Memory B cell (primary cell): ENCODE data around the gene SCN8A.

Experiments
- ATAC-seq: fragments of 150-1000 bp; cut with Tn5 transposase; 2 replicates; pipeline ENCODE4 v1.10.0; 2021; ENCODE audit warnings: low read depth, mild to moderate bottlenecking, moderate library complexity
- DNase-seq, 2 donors: peaks; one replicate each; pipeline ENCODE4 v3.0.0; 2022; ENCODE audit warnings: low spot score in 2 of 2
- H3K27ac Mint-ChIP-seq: one replicate; pipeline ENCODE4 v1.8.0; 2022; ENCODE audit warnings: mild to moderate bottlenecking, moderate library complexity, mixed read lengths
- H3K27me3 Mint-ChIP-seq: one replicate; pipeline ENCODE4 v1.8.0; 2022; ENCODE audit warnings: mixed read lengths
- H3K36me3 Mint-ChIP-seq: one replicate; pipeline ENCODE4 v1.8.0; 2022; ENCODE audit warnings: mild to moderate bottlenecking, mixed read lengths
- H3K4me1 Mint-ChIP-seq: one replicate; pipeline ENCODE4 v1.8.0; 2022; ENCODE audit warnings: mixed read lengths
- H3K4me3 Mint-ChIP-seq: one replicate; pipeline ENCODE4 v1.8.0; 2022; ENCODE audit warnings: mild to moderate bottlenecking, moderate library complexity, mixed read lengths
- H3K9me3 Mint-ChIP-seq: one replicate; pipeline ENCODE4 v1.8.0; 2022; ENCODE audit warnings: mixed read lengths

Gene SCN8A

DNA sequence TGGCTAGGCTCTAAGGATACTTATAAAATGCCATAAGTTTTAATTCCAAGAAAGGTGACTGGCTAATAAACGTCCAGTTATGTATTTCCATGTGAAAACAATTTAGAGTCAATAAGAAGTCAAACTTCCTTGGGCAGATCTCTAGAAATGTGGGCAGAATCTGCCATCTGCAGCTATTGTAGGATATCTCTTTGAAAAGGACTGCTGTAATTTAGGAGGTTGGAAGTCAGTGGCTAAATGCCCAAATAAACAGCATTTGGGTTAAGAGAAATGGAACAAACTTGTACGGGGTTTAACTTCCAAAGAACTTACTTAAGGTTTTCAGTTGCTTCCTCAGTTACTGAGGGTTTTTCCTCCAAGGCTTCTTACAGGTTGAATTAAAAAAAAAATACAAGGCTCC, 135.9 kb downstream of the SCN8A start:
- no peak overlapping the region for H3K27ac Mint-ChIP-seq
- no peaks in the 10 kb centered on the region for H3K36me3 Mint-ChIP-seq
- peaks cover 3% of the 10 kb centered on the region for H3K4me1 Mint-ChIP-seq
- no peaks in the 10 kb centered on the region for H3K9me3 Mint-ChIP-seq
- ATAC-seq (no peak), DNase-seq (no peak)
- peaks cover 7% of the 10 kb centered on the region for H3K27me3 Mint-ChIP-seq
- no peak overlapping the region for H3K4me3 Mint-ChIP-seq

DNA sequence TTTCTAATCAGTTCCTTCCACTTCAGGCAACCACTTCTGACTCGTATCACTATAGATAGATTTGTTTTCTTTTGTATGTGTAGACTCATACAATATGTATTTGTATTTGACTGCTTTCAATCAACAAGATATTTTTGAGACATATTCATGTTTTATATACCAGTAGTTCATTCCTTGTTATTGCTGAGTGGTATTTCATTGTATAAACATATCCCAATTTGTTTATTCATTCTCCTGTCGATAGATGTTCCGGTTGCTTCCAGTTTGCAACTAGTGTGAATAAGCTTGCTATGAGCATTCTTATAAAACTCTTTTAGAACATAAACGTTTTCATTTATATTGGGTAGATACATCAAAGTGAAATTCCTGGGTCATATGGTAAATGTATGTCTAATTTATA, 138.3 kb downstream of the SCN8A start:
- peaks cover 1% of the 10 kb centered on the region for H3K36me3 Mint-ChIP-seq
- H3K4me1 Mint-ChIP-seq = no peaks in the 10 kb centered on the region
- H3K27ac Mint-ChIP-seq = no peak overlapping the region
- ATAC-seq (no peak), DNase-seq (no peak)
- peaks cover 4% of the 10 kb centered on the region for H3K27me3 Mint-ChIP-seq
- peaks cover 6% of the 10 kb centered on the region for H3K9me3 Mint-ChIP-seq
- H3K4me3 Mint-ChIP-seq = no peak overlapping the region

DNA sequence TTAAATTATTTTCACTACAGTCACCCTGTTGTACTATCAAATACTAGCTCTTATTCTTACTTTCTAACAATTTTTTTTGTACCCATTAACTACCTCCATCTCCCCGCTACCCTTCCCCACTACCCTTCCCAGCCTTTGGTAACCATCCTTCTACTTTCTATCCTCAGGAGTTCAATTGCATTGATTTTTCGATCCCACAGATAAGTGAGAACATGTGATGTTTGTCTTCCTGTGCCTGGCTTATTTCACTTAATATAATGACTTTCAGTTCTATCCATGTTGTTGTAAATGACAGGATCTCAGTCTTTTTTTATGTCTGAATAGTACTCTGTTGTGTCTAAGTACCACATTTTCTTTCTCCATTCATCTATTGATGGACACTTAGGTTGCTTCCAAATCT, 139.7 kb downstream of the SCN8A start:
- Mint-ChIP-seq H3K4me3 (no peak overlapping the region), H3K9me3 (peaks cover 6% of the 10 kb centered on the region), H3K27ac (no peak overlapping the region), H3K4me1 (no peaks in the 10 kb centered on the region), H3K36me3 (peaks cover 1% of the 10 kb centered on the region), H3K27me3 (peaks cover 4% of the 10 kb centered on the region)
- DNase-seq (no peak), ATAC-seq (no peak)

DNA sequence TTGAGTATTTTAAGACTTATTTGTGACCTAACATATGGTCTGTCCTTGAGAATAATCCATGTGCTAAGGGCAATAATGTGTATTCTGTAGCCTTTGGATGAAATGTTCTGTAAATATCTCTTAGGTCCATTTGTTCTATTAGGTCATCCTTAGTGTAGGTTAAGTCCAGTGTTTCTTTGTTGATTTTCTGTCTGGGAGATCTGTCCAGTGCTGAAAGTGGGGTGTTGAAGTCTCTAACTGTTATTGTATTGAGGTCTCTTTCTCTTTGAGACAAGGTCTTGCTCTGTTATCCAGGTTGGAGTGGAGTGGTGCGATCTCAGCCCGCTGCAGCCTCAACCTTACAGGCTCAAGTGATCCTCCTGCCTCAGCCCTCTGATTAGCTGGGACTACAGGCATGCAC, 149.5 kb downstream of the SCN8A start:
- H3K27ac Mint-ChIP-seq = no peak overlapping the region
- H3K4me1 Mint-ChIP-seq = no peaks in the 10 kb centered on the region
- H3K4me3 Mint-ChIP-seq = no peak overlapping the region
- peaks cover 20% of the 10 kb centered on the region for H3K9me3 Mint-ChIP-seq
- peaks cover 14% of the 10 kb centered on the region for H3K27me3 Mint-ChIP-seq
- peaks cover 11% of the 10 kb centered on the region for H3K36me3 Mint-ChIP-seq
- ATAC-seq (no peak), DNase-seq (no peak)

DNA sequence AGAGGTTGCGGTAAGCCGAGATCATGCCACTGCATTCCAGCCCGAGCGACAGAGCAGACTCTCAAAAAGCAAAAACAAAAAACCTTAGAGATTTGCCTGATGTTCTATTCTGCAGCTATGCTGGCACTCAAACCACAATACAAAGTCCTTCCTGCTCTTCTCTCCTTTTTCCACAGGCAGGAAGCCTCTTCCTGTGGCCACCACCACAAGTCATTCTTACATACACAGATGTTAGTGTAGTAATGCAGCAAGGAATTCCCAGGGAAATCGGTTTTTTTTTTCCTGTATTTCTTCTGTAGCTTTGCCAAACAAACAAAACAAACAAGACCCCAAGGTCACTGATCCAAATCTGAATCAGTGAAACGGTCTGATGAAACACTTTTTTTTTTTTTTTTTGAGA, 153.2 kb downstream of the SCN8A start:
- Mint-ChIP-seq H3K36me3 (peaks cover 11% of the 10 kb centered on the region), H3K27me3 (peaks cover 18% of the 10 kb centered on the region), H3K27ac (no peak overlapping the region), H3K4me3 (no peak overlapping the region), H3K4me1 (peaks cover 2% of the 10 kb centered on the region), H3K9me3 (peaks cover 20% of the 10 kb centered on the region)
- DNase-seq (no peak), ATAC-seq (no peak)

DNA sequence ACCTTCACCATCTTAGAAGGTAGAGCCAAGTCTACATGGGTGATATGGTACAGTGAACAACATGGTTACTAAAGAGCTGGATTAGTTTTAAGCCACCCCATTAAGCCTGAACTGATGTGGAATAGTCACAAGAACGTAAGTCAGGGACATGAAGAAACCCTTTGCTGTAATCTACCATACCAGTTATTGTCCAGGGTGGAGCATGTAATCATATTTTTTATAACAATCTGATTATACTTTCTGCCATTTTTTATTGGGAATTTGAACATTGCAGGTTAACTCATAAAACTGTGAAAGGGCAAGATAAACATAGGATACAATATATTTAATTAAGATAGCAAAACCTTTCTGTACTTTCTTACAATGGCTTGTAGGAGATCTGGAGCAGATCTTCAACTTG, 153.9 kb downstream of the SCN8A start:
- ATAC-seq (no peak), DNase-seq (no peak)
- peaks cover 20% of the 10 kb centered on the region for H3K27me3 Mint-ChIP-seq
- H3K9me3 Mint-ChIP-seq = peaks cover 20% of the 10 kb centered on the region
- H3K36me3 Mint-ChIP-seq = peaks cover 11% of the 10 kb centered on the region
- H3K4me1 Mint-ChIP-seq = peaks cover 2% of the 10 kb centered on the region
- no peak overlapping the region for H3K4me3 Mint-ChIP-seq
- no peak overlapping the region for H3K27ac Mint-ChIP-seq

DNA sequence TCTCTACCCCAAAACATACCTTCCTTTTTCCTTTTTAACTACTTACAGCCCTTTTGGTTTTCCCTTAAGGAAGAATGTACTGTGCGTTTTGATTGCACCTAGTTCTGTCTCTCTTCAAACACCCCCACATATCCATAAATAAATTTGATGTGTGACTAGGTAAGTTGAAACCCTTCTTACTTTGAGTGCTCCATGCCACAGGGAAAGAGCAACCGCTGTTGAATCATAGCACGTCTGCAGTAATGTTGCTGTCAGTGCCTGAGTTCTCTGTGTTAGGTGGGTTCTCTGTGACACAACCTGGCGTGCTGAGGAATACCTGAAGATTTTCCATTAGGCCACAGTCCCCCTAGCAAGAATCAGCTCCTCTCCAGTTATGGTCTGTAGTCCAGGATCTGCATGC, 155.4 kb downstream of the SCN8A start:
- no peak overlapping the region for H3K27ac Mint-ChIP-seq
- peaks cover 2% of the 10 kb centered on the region for H3K4me1 Mint-ChIP-seq
- peaks cover 10% of the 10 kb centered on the region for H3K9me3 Mint-ChIP-seq
- peaks cover 8% of the 10 kb centered on the region for H3K36me3 Mint-ChIP-seq
- H3K27me3 Mint-ChIP-seq = peaks cover 17% of the 10 kb centered on the region
- no peak for ATAC-seq
- DNase-seq = no peak
- no peak overlapping the region for H3K4me3 Mint-ChIP-seq

DNA sequence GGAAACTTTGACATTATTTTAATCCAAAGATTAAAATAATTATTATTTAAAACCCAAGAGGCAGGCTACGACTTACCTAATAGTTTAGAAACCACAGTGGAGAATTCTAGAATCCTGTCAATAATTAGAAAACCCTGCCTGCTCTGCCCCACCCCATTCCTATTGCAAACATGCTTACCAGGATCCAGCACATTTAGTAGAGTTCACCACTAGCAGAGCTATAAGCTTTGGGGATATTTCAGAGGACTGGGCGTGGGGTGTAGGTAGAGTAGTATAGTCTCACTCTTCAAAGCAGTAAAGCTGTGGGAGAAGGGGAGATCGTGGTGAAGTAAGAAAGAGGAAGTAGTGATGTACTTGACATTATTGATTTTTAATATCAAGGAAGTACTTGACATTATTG, 157.2 kb downstream of the SCN8A start:
- peaks cover 2% of the 10 kb centered on the region for H3K4me1 Mint-ChIP-seq
- DNase-seq (no peak), ATAC-seq (no peak)
- H3K4me3 Mint-ChIP-seq = no peak overlapping the region
- no peak overlapping the region for H3K27ac Mint-ChIP-seq
- no peaks in the 10 kb centered on the region for H3K36me3 Mint-ChIP-seq
- H3K9me3 Mint-ChIP-seq = no peaks in the 10 kb centered on the region
- peaks cover 10% of the 10 kb centered on the region for H3K27me3 Mint-ChIP-seq

DNA sequence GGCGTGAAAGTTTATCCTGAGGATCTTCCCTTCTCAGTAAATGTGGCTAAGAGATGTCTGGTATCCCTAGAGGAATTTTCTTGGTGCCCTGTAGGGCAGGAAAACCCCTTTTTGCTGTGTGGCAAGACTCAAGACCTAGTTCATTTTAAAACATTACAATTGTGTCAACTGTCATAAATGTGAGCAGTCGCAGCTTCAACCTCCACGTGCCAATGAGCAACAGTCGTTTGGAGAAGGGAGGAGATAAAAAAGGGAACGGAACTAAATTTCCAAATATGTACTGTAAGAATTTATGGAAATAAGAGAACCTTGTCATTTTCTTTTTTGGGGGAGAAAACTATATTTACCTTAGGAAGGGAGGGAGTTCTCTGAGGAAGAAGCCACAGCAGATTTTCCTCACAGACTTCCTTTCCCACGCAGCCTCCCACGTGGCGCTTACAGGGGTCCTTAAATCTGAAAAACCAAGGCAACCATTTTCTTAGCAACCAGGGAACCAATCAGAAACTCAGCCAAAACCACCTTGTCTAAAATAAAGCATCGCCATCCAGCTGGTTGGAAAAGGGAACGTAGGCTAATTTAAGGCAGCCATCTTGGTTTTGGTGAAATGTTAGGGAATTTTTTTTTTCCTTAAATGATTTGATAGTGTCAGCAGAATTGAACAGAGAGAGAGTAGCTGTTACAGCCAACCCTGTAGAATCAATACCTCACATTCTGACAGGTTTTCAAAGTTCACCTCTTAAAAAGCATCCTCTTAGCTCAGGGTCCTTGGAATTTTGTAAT, 158.4 kb downstream of the SCN8A start:
- ATAC-seq (no peak), DNase-seq (no peak)
- Mint-ChIP-seq H3K27ac (no peak overlapping the region), H3K27me3 (peaks cover 10% of the 10 kb centered on the region), H3K36me3 (no peaks in the 10 kb centered on the region), H3K4me3 (no peak overlapping the region), H3K9me3 (no peaks in the 10 kb centered on the region), H3K4me1 (peaks cover 2% of the 10 kb centered on the region)

DNA sequence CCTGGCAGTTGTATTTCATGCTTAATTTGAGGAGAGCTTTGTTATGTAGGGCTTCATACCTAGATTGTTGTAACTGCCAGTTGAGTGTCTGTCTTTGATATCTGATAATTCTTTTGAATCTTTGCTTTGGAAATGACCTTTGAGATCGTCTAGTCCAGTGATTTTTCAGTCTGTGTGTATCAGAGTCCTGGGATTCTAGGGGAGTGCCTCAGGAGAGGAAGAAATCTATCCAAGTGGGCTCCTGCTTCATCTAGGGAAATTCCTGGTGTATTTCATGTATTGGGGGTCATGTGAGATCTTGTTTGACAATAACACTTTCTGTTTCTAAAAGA, 158.9 kb downstream of the SCN8A start:
- Mint-ChIP-seq H3K4me3 (no peak overlapping the region), H3K27me3 (peaks cover 10% of the 10 kb centered on the region), H3K36me3 (no peaks in the 10 kb centered on the region), H3K27ac (no peak overlapping the region), H3K4me1 (peaks cover 2% of the 10 kb centered on the region), H3K9me3 (no peaks in the 10 kb centered on the region)
- no peak for ATAC-seq
- DNase-seq = no peak

DNA sequence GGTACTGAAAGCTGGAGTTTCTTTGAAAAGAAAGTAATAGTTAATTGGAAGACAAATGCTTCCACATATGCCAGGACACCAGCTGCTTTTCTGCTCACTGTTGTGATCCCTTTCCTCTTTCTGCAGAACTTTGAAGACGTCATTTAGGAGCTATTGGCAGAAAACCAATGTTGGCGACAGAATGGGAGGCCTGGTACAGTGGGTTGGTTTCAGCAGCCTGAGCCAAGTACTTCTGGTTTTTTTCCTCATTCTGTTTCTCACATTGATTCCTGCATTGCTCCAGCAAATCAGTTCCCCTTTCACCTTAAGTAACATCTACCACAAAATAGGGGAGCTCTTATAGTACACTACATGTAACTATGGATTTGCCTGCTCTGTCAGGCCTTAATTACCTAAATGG, 160.6 kb downstream of the SCN8A start:
- ATAC-seq = no peak
- no peaks in the 10 kb centered on the region for H3K36me3 Mint-ChIP-seq

DNA sequence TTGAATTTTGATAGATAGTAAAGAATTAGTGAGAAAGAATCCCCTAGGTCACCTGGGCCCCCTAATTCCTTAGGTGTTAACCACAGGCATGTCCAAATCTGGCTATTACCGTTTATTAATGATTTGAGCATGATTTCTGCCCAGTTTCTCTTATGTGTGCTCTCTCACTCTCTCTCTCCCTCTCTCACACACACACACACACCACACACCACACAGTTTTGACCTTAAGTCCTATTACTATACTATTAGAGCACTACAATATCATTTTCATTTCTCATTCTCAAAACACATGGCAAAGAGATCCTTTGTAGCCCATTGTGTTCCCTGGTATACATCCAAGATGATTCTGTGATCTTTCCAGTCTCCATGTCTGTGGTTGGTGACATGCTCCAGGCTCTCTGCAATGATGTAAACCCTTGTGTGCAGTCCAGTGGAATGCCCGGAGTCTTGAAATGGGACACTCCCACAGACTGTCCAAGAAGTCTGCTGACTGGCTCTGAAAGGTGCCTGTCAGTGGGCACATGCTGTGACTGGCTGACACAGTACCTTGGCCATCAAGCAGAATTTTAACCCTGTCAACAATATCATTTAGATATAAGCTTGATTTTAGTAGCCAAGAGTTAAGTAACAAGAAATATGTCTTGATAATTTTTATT, 161.3 kb downstream of the SCN8A start:
- H3K4me1 Mint-ChIP-seq = peaks cover 2% of the 10 kb centered on the region
- H3K27ac Mint-ChIP-seq = no peak overlapping the region

More for the DNA sequence above, 160.6 kb downstream of the SCN8A start:
- Mint-ChIP-seq H3K4me1 (peaks cover 2% of the 10 kb centered on the region), H3K27me3 (peaks cover 19% of the 10 kb centered on the region), H3K9me3 (no peaks in the 10 kb centered on the region), H3K4me3 (no peak overlapping the region), H3K27ac (no peak overlapping the region)
- DNase-seq = no peak

DNA sequence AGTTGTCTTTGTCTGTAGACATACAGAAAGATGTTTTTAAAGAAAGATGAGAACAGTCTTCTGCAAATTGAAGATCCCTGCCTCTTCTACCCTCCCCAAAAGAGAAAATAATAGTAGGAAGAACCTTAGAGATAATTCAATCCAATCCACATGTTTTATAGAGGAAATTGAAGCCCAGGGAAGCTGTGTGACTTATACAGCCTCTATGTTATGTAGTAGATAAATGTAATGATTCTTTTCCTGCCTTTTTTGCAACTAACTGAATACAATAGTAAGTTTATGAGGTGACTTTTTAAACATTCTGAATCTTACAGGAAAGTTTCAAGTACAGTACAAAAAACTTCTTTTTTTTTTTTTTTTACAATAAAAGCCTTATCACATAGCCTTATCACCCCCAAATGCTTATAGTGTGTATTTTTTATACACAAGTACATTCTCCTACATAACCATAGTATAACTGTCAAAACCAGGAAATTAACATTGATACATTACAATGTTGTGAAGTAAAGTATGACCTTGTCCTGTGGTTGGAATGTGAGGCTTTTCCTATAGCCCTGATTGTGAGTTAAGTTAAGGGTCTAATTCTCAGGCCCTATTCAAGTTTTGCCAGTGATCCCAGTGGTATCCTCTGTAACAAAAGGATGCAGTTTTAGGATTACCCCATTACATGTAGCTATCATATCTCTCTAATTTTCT, 163.1 kb downstream of the SCN8A start:
- no peak for DNase-seq
- Mint-ChIP-seq H3K4me3 (no peak overlapping the region), H3K36me3 (no peaks in the 10 kb centered on the region), H3K4me1 (no peaks in the 10 kb centered on the region), H3K9me3 (no peaks in the 10 kb centered on the region), H3K27ac (no peak overlapping the region), H3K27me3 (peaks cover 18% of the 10 kb centered on the region)
- no peak for ATAC-seq

More for the DNA sequence above, 161.3 kb downstream of the SCN8A start:
- Mint-ChIP-seq H3K36me3 (no peaks in the 10 kb centered on the region), H3K27me3 (peaks cover 19% of the 10 kb centered on the region), H3K9me3 (no peaks in the 10 kb centered on the region), H3K4me3 (no peak overlapping the region)
- no peak for ATAC-seq
- no peak for DNase-seq

DNA sequence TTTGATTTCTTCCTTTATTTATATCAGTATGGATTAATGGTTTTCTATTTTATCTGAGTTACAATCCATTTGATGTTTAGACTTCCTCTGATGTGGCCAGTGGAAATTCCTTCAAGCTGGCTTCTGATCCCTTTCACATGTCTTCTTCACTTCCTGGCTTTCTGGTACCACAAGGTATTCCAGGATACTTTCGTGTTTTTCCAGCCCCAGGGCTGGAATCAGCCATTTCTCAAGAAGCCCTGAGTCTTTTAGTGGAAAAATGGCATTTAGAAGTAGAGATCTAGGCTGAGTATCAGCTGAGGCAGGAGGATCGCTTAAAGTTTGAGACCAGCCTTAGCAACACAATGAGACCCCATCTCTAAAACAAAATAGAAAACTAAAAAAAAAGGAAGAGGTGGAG, 164.2 kb downstream of the SCN8A start:
- ATAC-seq (no peak), DNase-seq (no peak)
- H3K4me3 Mint-ChIP-seq = no peak overlapping the region
- H3K27me3 Mint-ChIP-seq = peaks cover 12% of the 10 kb centered on the region
- H3K9me3 Mint-ChIP-seq = no peaks in the 10 kb centered on the region
- no peaks in the 10 kb centered on the region for H3K4me1 Mint-ChIP-seq
- no peak overlapping the region for H3K27ac Mint-ChIP-seq
- no peaks in the 10 kb centered on the region for H3K36me3 Mint-ChIP-seq
